ENCODE measurements around the gene DCAKD.

DCAKD gene

DNA sequence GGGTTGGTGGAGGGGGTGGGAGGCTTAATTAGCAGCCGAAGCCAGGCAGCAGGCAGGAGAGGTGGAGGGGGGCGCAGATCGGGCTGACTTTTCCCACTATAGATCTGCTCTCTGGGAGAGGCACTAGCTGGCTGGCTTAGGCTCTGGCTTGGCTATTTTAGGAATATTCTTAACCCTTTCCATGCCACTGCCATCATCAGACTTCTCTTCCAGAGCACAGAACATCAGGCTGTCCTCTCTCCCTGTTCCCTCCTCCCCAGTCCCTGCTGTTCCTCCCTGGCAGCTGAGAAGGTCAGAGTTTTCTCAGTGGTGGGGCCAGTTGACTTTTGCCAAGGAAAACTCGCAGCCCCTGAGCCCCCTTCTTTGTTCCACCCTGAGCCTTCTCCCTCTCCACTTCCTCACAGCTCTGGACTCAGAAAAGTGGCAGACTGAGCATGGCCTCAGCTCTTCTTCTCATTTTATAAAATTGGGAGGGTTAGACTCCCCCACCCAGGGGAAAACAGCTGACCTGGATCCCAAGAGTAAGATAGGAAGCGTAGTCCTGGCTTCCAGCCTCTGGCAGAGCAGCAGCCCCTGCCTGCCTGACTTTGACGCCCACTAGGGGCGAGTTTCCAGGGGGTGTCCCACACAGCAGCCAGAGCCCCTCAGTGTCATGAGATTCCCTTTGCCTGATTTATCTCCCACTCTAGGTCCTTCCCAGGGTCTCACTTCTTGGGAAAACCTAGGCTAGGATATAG, 73.5 kb downstream of the DCAKD start:
- H3K36me3 Mint-ChIP-seq (ENCODE audit: insufficient read depth) = no peaks in the 10 kb centered on the region
- ATAC-seq (replicated peaks) = no peak
- no peak for DNase-seq

DNA sequence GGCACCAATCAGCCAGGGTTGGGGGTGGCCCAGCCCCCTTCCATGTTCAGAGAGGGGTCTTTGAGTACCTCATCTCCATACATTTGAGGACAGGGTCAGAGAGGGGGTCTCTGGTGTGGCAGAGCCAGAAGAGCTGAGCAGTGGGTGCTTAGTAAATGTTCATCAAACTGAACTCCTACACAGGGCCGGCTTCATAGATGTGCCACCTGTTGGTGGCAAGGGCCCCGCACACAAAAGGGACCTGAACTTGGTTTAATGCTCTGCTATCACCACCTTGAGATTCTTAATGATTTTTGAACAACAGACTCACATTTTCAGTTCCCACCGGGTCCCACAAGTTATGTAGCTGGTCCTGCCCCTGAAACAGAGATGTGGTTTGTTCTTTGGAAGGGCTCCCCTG, 74.4 kb downstream of the DCAKD start:
- Mint-ChIP-seq H3K4me1 (ENCODE audit: low read depth in 2 of 2) (peaks cover 0 to under 1% of the 10 kb centered on the region in 2 donors), H3K9me3 (no peaks in the 10 kb centered on the region), H3K4me3 (no peak overlapping the region), H3K27me3 (peaks cover 39 to 74% of the 10 kb centered on the region in 2 donors), H3K27ac (no peak overlapping the region), H3K36me3 (ENCODE audit: insufficient read depth) (no peaks in the 10 kb centered on the region)
- ATAC-seq (replicated peaks) = no peak
- DNase-seq = no peak

More for the DNA sequence above, 73.5 kb downstream of the DCAKD start:
- H3K27me3 Mint-ChIP-seq = peaks cover 39 to 74% of the 10 kb centered on the region in 2 donors
- H3K27ac Mint-ChIP-seq = peak overlapping the region in 1 of 2 donors; percentile 41
- no peaks in the 10 kb centered on the region for H3K4me1 Mint-ChIP-seq (ENCODE audit: low read depth in 2 of 2)
- no peaks in the 10 kb centered on the region for H3K9me3 Mint-ChIP-seq
- H3K4me3 Mint-ChIP-seq = no peak overlapping the region

DNA sequence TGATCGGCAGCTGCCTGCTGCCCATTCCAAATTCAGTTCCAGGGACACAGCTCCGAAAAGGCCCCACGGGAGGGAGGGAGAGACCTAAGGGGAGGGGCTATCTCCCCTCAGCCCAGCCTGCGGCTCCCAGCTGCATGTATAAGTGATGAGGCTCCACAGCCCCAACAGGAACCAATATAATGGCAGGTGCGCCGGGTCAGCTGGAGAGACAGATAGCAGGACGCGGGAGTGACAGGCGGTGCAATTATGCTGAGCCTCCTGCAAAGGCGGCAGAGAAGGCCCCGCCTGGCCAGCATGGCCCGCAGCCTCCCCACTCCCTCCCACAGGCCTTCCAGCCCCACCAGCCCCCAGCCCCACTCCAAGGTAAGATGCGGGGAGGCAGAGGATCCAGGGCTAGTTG, 75.2 kb downstream of the DCAKD start:
- H3K27ac Mint-ChIP-seq = no peak overlapping the region
- no peaks in the 10 kb centered on the region for H3K9me3 Mint-ChIP-seq
- DNase-seq = no peak
- H3K4me1 Mint-ChIP-seq (ENCODE audit: low read depth in 2 of 2) = peaks cover 0 to 3% of the 10 kb centered on the region in 2 donors
- no peak for ATAC-seq (replicated peaks)
- no peaks in the 10 kb centered on the region for H3K36me3 Mint-ChIP-seq (ENCODE audit: insufficient read depth)
- no peak overlapping the region for H3K4me3 Mint-ChIP-seq
- H3K27me3 Mint-ChIP-seq = peaks cover 39 to 70% of the 10 kb centered on the region in 2 donors
